ES-I3 (cell line): ENCODE results near the gene ANKS1B.

Experiments
- H3K36me3 ChIP-seq: 2 replicates; pipeline ENCODE4 v1.6.1; 2013; ENCODE audit warnings: mild to moderate bottlenecking, low read length, control low read depth, moderate library complexity; ENCODE audit not compliant: insufficient read depth
- H3K4me1 ChIP-seq: 2 replicates; pipeline ENCODE4 v1.6.1; 2013; ENCODE audit warnings: mild to moderate bottlenecking, control low read depth, low read length; ENCODE audit not compliant: insufficient read depth
- H3K9ac ChIP-seq: 2 replicates; pipeline ENCODE4 v1.6.1; 2013; ENCODE audit warnings: low read depth, mild to moderate bottlenecking, low read length, moderate library complexity
- H3K9me3 ChIP-seq: 2 replicates; pipeline ENCODE4 v1.6.1; 2013; ENCODE audit warnings: mild to moderate bottlenecking, low read length, moderate library complexity; ENCODE audit not compliant: control insufficient read depth, insufficient read depth

The ANKS1B gene

GRCh38 chr12:99783421-99783820 is 201.3 kb downstream of the ANKS1B start:
- Histone ChIP-seq H3K9me3 (no peaks in the 10 kb centered on the region), H3K9ac (no peak overlapping the region), H3K36me3 (no peaks in the 10 kb centered on the region), H3K4me1 (no peaks in the 10 kb centered on the region)

DNA sequence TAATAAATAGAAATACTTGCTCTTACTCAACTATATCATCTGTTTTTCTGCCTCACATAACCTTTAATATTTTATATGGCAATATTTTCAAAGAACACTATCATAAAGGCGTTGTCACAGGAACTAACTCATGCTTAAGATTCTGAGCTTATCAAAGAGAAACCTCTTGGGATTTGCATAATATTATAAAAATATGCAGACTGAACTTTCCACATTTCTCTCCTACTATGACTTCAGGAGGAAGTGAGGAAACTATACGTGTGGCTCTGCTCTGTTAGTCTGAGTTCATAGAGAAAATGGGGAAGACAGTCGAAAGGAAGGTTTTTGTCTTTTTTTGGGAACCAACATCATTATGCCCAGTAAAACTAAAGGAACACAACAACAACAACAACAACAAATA is 212.5 kb downstream of the ANKS1B start:
- Histone ChIP-seq H3K36me3 (no peaks in the 10 kb centered on the region), H3K4me1 (no peaks in the 10 kb centered on the region), H3K9ac (no peak overlapping the region), H3K9me3 (no peaks in the 10 kb centered on the region)

- H3K9me3 ChIP-seq: no peaks in the 10 kb centered on the region
- H3K36me3 ChIP-seq: no peaks in the 10 kb centered on the region
- H3K4me1 ChIP-seq: no peaks in the 10 kb centered on the region
- no peak overlapping the region for H3K9ac ChIP-seq
These were observed 213.1 kb downstream of the ANKS1B start for GRCh38 chr12:99771659-99772058.

GRCh38 chr12:99769396-99769980 is 215.2 kb downstream of the ANKS1B start:
- Histone ChIP-seq H3K9ac (no peak overlapping the region), H3K36me3 (no peaks in the 10 kb centered on the region), H3K9me3 (no peaks in the 10 kb centered on the region), H3K4me1 (no peaks in the 10 kb centered on the region)

DNA sequence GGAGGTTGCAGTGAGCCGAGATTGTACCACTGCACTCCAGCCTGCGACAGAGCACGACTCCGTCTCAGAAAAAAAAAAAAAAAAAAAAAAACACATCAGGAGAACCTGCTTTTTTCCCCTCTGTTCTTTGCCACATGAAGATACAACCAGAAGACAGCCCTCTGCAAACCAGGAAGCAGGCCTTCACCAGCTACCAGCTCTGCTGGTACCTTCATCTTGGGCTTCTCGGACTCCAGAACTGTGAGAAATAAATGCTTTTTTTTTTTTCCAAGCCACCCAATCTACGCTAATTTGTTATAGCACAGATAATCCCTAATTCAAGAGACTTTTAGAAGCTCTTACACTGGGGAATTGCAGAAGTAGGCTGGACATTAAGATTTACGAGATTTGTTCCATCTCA is 216.0 kb downstream of the ANKS1B start:
- no peaks in the 10 kb centered on the region for H3K9me3 ChIP-seq
- H3K4me1 ChIP-seq: no peaks in the 10 kb centered on the region
- H3K9ac ChIP-seq: no peak overlapping the region
- H3K36me3 ChIP-seq: no peaks in the 10 kb centered on the region

DNA sequence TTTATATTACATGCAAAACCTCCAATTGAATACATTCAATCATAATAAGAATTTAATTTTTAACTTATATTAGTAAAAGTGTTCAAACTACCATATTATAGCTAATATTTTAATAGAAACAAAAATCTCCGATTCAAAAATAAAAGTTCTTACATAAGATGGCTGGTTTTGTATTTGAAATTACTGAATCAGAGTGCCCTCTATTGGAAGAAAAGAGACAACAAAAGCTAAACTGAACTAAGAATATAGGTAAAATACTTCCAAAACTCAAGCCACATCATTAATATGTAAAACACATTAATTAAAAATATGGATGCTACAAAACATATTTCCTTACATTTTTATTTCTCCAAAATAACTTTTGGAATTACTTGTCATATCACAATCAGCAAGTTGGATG is 216.9 kb downstream of the ANKS1B start:
- Histone ChIP-seq H3K36me3 (no peaks in the 10 kb centered on the region), H3K9me3 (no peaks in the 10 kb centered on the region), H3K4me1 (no peaks in the 10 kb centered on the region), H3K9ac (no peak overlapping the region)

- Histone ChIP-seq H3K9ac (no peak overlapping the region), H3K36me3 (no peaks in the 10 kb centered on the region), H3K4me1 (no peaks in the 10 kb centered on the region), H3K9me3 (no peaks in the 10 kb centered on the region)
These were observed 218.3 kb downstream of the ANKS1B start for GRCh38 chr12:99766408-99766807.

DNA sequence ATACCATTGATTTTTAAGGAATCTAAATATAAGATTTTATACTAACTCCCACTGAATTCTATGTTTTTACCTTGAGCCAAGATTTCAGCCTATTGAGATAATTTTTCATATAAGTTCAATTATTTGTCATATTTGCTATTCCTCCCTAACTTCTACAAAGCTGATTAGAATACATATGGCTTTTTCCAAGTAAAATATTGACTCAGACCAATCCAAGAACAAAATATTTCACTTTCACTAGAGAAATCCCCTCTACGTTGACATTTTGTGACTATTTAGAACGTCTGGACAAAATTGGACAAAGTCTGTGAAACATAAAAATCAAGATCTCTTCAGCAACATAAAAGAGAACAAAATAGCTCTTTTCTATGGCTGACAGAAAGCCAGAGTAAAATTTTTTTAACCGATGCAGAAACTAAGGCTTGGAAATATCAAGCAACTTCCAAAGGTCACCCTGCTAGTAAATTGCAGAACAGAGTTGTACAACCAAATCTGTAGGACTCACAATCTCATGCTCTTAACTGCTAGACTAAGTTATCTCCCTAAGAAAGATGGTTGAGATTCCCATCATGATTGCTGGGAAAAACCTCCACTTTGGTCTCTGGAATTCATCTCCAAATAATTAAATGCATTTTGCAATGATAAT is 219.1 kb downstream of the ANKS1B start:
- H3K36me3 ChIP-seq: no peaks in the 10 kb centered on the region
- H3K9me3 ChIP-seq: no peaks in the 10 kb centered on the region
- no peaks in the 10 kb centered on the region for H3K4me1 ChIP-seq
- H3K9ac ChIP-seq: no peak overlapping the region

DNA sequence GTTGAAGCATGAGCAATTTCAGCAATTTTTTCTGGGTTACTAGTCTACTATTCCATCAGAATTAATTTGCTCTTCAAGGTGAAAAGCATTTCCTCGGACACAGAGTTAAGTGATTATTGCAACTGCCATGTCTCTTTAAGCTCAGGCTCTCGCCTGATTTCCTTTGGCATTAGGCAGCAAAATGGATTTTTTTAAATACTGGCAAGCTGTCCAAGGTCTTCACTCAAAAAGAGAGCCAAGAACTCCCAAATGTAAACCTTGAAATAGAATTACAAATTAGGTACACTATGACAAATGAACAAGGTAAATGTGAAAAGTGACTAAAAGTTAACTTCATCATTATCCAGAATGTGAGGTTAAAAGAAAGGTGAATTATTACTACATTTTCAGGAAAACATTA is 225.3 kb downstream of the ANKS1B start:
- Histone ChIP-seq H3K36me3 (no peaks in the 10 kb centered on the region), H3K4me1 (no peaks in the 10 kb centered on the region), H3K9me3 (no peaks in the 10 kb centered on the region), H3K9ac (no peak overlapping the region)

- no peaks in the 10 kb centered on the region for H3K9me3 ChIP-seq
- H3K4me1 ChIP-seq: no peaks in the 10 kb centered on the region
- H3K36me3 ChIP-seq: no peaks in the 10 kb centered on the region
- H3K9ac ChIP-seq: no peak overlapping the region
These were observed 225.7 kb downstream of the ANKS1B start for GRCh38 chr12:99758997-99759396.

DNA sequence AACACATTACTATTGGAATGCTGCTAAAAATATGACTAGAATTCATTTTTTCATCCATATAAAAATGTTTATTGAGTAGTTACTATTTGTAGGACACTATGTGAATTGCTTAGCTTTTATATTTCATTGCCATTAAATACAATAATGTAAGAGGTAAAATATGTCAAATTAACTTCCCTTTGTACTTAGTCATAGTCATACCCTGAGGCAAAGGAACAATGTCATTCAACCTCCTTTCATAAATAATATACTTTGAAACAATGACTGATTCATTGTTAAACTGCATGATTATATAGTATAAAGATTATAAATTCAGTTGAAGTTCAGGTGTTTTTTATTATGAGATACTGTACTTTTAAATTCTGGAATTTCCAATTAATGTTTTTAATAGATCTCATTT is 232.0 kb downstream of the ANKS1B start:
- no peaks in the 10 kb centered on the region for H3K4me1 ChIP-seq
- H3K36me3 ChIP-seq: no peaks in the 10 kb centered on the region
- no peaks in the 10 kb centered on the region for H3K9me3 ChIP-seq
- H3K9ac ChIP-seq: no peak overlapping the region

DNA sequence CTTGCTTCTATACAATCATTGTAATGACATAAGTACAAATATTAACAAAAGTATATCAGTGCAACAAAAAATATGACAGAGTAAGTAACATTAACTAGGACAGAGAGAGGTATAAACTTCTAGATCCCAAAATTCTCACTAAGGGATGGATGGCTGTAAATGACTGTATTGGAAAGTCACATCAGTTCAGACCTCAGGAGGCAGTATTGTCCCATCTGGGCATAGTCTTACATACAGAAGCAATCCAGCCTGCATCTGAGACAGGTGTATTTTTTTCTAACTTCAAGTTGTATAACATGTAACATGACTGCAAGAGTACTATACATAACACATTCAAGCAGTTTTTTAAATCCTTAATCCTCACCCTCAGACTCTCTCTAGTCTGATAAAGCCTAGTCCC is 238.2 kb downstream of the ANKS1B start:
- no peaks in the 10 kb centered on the region for H3K4me1 ChIP-seq

GRCh38 chr12:99745895-99746294 is 238.8 kb downstream of the ANKS1B start:
- H3K9ac ChIP-seq: no peak overlapping the region
- no peaks in the 10 kb centered on the region for H3K9me3 ChIP-seq
- no peaks in the 10 kb centered on the region for H3K36me3 ChIP-seq
- no peaks in the 10 kb centered on the region for H3K4me1 ChIP-seq

More for the DNA sequence above, 238.2 kb downstream of the ANKS1B start:
- Histone ChIP-seq H3K9ac (no peak overlapping the region), H3K9me3 (no peaks in the 10 kb centered on the region), H3K36me3 (no peaks in the 10 kb centered on the region)

DNA sequence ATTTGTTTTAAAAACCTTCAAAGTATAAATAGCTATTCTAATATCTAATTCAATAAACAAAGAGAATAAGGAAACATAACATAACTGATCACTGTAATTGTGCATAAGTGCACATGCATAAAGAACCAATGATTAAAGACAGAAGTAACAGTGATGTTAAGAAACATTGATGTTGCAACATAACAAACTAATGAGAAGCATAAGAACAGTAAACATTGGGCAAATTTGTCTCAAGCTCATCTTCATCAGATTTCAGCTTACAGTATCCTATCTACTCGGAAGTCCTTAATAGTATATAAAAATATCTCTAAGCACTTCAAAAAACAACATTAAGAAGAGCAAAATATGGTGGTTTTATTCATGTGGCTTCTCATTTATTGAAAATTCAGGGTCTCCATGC is 239.6 kb downstream of the ANKS1B start:
- Histone ChIP-seq H3K36me3 (no peaks in the 10 kb centered on the region), H3K4me1 (no peaks in the 10 kb centered on the region), H3K9me3 (no peaks in the 10 kb centered on the region), H3K9ac (no peak overlapping the region)

DNA sequence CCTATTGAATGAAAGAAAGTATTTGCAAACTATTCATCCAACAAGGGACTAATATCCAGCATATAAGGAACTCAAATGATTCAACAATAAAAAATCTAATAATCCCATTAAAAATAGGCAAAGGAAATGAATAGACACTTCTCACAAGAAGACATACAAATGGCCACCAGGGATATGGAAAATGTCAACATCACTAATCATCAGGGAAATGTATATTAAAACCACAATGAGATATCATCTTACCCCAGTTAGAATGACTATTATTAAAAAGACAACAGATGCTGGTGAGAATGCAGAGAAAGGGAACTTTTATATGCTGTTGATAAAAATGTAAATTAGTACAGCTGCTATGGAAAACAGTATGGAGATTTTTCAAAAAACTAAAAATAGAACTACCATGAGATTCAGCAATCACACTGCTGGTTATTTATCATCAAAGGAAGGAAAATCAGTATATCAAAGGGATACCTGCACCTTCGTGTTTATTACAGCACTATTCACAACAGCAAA is 247.9 kb downstream of the ANKS1B start:
- no peaks in the 10 kb centered on the region for H3K4me1 ChIP-seq
- H3K36me3 ChIP-seq: no peaks in the 10 kb centered on the region
- H3K9ac ChIP-seq: no peak overlapping the region
- no peaks in the 10 kb centered on the region for H3K9me3 ChIP-seq
